Prostate gland (tissue), 2 donors: ENCODE measurements around the gene TLR10. TPM values are rescaled to one million over a fixed set of nuclear protein-coding genes. Genes with fewer than 3 reads are reported as not detected.

Experiments
- DNase-seq: peaks from one replicate; pipeline ENCODE4 v3.0.0-alpha.2; 2019; ENCODE audit warnings: low spot score
- H3K27ac ChIP-seq, 2 donors: fragments of 200-600 bp; sonication (generic); 2 replicates each; pipeline ENCODE4 v1.5.1; 2017 to 2019
- H3K27me3 ChIP-seq: fragments of 200-600 bp; sonication (generic); replicated peaks from 2 replicates; pipeline ENCODE4 v1.5.1; 2019; ENCODE audit not compliant: insufficient read depth
- H3K36me3 ChIP-seq, 2 donors: fragments of 200-600 bp; sonication (generic); 1 replicate in 1 of 2; 2 replicates in 1 of 2; pipeline versions ENCODE4 v1.5.1 to v1.8.1; 2017 to 2019
- H3K4me1 ChIP-seq: fragments of 200-600 bp; sonication (generic); replicated peaks from 2 replicates; pipeline ENCODE4 v1.5.1; 2019
- H3K4me3 ChIP-seq, 2 donors: fragments of 200-600 bp; sonication (generic); 2 replicates each; pipeline ENCODE4 v1.5.1; 2017 to 2019
- H3K9me3 ChIP-seq: fragments of 200-600 bp; sonication (generic); 2 replicates; pipeline ENCODE4 v1.5.1; 2017
- CTCF ChIP-seq, 4 experiments: fragments of 200-600 bp in 2 of 4; fragments of 450-650 bp in 2 of 4; sonication (generic) in 2 of 4; IDR thresholded peaks; 1 replicate in 3 of 4; 2 replicates in 1 of 4; pipeline ENCODE4 v1.5.1; 2016 to 2019; ENCODE audit warnings: antibody characterized with exemption in 4 of 4, mild to moderate bottlenecking in 2 of 4, moderate library complexity in 2 of 4
- POLR2A ChIP-seq: fragments of 450-650 bp; IDR thresholded peaks from one replicate; pipeline ENCODE4 v1.6.1; 2016; ENCODE audit warnings: antibody characterized with exemption, mild to moderate bottlenecking
- POLR2AphosphoS5 ChIP-seq: sonication (generic); formaldehyde crosslinking; IDR thresholded peaks from one replicate; pipeline ENCODE4 v1.6.1; 2017; ENCODE audit warnings: antibody characterized with exemption
- WGBS: methylation state at CpG from one replicate; pipeline ENCODE4 v1.1.5; 2018; 5-methylcytosine and 5-hydroxymethylcytosine counted together
- intact Hi-C: fragments of 100-400 bp; cut with DNase I; formaldehyde crosslinking; loops from one replicate; pipeline ENCODE4 v1.14.2; 2022
- total RNA-seq, 2 donors: library from RNA; depleted of rRNA; stranded (reverse); fragments of >200 nt; gene quantifications; one replicate each; pipeline ENCODE4 v1.1.0, GENCODE V29; 2016

Gene TLR10
- total RNA-seq, 2 donors from 2014 or later: 0.14 to 0.68 TPM

- H3K9me3 ChIP-seq: no peaks in the 10 kb centered on the region
- no peaks in the 10 kb centered on the region for H3K36me3 ChIP-seq
- no peak overlapping the region for H3K27ac ChIP-seq
- no peaks in the 10 kb centered on the region for H3K4me1 ChIP-seq
- TF ChIP-seq POLR2A: no peak
- TF ChIP-seq POLR2AphosphoS5: no peak
- no peak overlapping the region for H3K4me3 ChIP-seq
- DNase-seq: no peak
- no peaks in the 10 kb centered on the region for H3K27me3 ChIP-seq
- WGBS: 51% methylated on average over 1 of the region's 1 CpG
- intact Hi-C loops: no loop called here
Measured at GRCh38 chr4:38788317-38788716, 5.5 kb upstream of the TLR10 start.

DNA sequence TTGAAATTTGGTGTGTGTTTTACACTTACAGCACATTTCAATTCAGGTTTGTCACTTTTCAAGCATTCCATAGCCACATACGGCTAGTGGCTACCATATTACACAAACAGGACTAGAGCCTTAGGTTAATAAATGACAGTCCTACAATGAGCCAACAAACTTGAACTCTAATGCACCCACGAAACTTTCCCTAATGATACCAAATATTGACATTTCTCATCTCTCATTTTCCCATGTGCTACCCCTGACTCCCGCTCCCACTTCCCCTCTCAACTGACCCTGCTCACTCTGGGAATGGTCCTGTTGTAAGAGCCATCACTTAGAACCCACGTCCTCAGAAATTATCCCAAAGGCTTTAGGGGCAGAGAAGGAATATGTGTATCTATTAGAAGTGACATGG lies 4.9 kb upstream of the TLR10 start:
- no peak overlapping the region for H3K4me3 ChIP-seq
- WGBS: 81% methylated on average over 4 of the region's 4 CpGs
- no peaks in the 10 kb centered on the region for H3K9me3 ChIP-seq
- no peaks in the 10 kb centered on the region for H3K36me3 ChIP-seq
- no peak overlapping the region for H3K27ac ChIP-seq
- no peak for DNase-seq
- intact Hi-C loops: no loop called here
- H3K27me3 ChIP-seq: no peaks in the 10 kb centered on the region
- no peak for TF ChIP-seq POLR2A
- TF ChIP-seq POLR2AphosphoS5: no peak
- TF ChIP-seq CTCF (IDR thresholded peaks at IDR 0.05): no peak
- H3K4me1 ChIP-seq: no peaks in the 10 kb centered on the region

DNA sequence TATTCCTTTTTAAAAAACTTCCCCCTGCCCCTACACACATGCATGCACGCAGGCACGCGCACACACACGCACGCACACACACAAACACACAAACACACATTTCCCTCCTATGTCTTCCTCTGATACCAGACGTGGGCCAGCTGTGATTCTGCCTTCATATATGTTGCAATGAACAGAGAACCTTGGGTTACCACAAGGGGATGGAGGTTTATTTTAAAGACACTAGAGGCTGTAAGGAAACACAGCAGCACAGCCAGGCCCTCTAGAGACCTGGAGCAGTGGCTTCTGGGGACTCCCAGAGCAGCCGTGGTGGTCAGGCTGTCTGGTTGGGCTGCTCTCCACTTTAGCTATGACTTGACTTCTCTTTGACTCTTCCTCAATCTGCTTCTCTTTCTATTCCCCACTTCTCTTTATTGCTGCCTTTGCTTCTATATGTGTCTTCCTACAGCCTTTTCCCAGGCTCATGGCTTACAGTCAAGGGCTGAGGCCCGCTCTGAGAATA lies 3.2 kb upstream of the TLR10 start:
- intact Hi-C loops: no loop called here
- no peaks in the 10 kb centered on the region for H3K9me3 ChIP-seq
- no peak for TF ChIP-seq POLR2A
- no peak for TF ChIP-seq POLR2AphosphoS5
- no peak overlapping the region for H3K27ac ChIP-seq
- H3K27me3 ChIP-seq: no peaks in the 10 kb centered on the region
- no peak overlapping the region for H3K4me3 ChIP-seq
- WGBS: 92% methylated on average over 8 of the region's 8 CpGs
- no peaks in the 10 kb centered on the region for H3K36me3 ChIP-seq
- no peaks in the 10 kb centered on the region for H3K4me1 ChIP-seq
- no peak for DNase-seq

DNA sequence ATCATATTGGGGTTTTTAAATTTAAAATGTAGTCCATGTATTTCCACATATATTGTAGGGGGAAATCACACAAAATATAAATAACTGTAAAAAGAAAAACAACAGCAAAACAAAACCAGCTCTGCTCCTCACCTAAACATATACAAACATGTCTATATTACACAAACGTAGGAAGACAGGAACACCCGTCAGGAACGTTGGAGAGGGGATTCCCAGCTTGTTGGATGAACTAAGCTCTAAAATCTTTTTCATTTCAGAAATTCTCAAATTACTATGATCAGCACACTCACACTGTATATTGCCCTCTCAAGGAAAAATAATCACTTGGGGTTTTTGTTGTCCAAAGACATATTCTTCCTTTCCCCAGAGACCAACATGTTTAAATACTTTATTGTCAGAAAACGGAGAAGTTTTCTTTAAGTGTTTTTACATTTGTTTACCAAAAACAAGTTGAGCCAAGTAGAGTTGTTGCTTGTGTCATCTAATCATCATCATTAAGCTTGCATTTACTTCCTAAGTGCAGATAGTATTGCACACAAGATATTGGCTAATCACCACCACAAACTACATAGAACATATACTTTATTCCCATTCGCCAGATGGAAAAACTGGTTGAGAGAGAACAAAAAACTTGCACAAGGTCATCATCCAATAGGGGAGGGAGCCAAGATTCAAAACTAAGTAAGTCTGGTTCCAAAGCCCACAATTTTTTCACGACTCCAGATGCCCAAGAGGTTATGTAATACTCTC lies 2.4 kb upstream of the TLR10 start:
- WGBS: 62% methylated on average over 6 of the region's 6 CpGs
- Histone ChIP-seq H3K36me3 (no peaks in the 10 kb centered on the region), H3K9me3 (no peaks in the 10 kb centered on the region), H3K27ac (no peak overlapping the region), H3K4me1 (no peaks in the 10 kb centered on the region), H3K27me3 (no peaks in the 10 kb centered on the region), H3K4me3 (no peak overlapping the region)
- no peak for DNase-seq
- no peak for TF ChIP-seq POLR2AphosphoS5
- no peak for TF ChIP-seq POLR2A
- no peak for TF ChIP-seq CTCF (IDR thresholded peaks at IDR 0.05)
- intact Hi-C loops: no loop called here

GRCh38 chr4:38784141-38784540 lies 1.4 kb upstream of the TLR10 start:
- 97% methylated on average over 4 of the region's 4 CpGs for WGBS

More at GRCh38 chr4:38784141-38784540, 1.4 kb upstream of the TLR10 start:
- no peaks in the 10 kb centered on the region for H3K36me3 ChIP-seq
- H3K4me1 ChIP-seq: no peaks in the 10 kb centered on the region
- H3K4me3 ChIP-seq: no peak overlapping the region
- H3K27me3 ChIP-seq: no peaks in the 10 kb centered on the region
- intact Hi-C loops: no loop called here
- H3K9me3 ChIP-seq: no peaks in the 10 kb centered on the region
- no peak for TF ChIP-seq POLR2A
- TF ChIP-seq POLR2AphosphoS5: no peak
- no peak for TF ChIP-seq CTCF (IDR thresholded peaks at IDR 0.05)
- DNase-seq: no peak
- no peak overlapping the region for H3K27ac ChIP-seq
